Activated naive CD8-positive, alpha-beta T cell treated with anti-CD3 and anti-CD28 coated beads for 36 hours (primary cell): ENCODE data around the gene INSC. TPM values are rescaled to one million over a fixed set of nuclear protein-coding genes. Genes with fewer than 3 reads are reported as not detected.

Experiments
- DNase-seq: peaks from one replicate; pipeline ENCODE4 v3.0.0; 2021
- H3K27ac Mint-ChIP-seq: one replicate; pipeline ENCODE4 v1.8.0; 2022; ENCODE audit warnings: mild to moderate bottlenecking, moderate library complexity, mixed read lengths
- H3K27me3 Mint-ChIP-seq: one replicate; pipeline ENCODE4 v1.8.0; 2022; ENCODE audit warnings: mild to moderate bottlenecking, mixed read lengths
- H3K36me3 Mint-ChIP-seq: one replicate; pipeline ENCODE4 v1.8.0; 2021; ENCODE audit warnings: mild to moderate bottlenecking, mixed read lengths
- H3K4me1 Mint-ChIP-seq: one replicate; pipeline ENCODE4 v1.8.0; 2021; ENCODE audit warnings: mixed read lengths
- H3K4me3 Mint-ChIP-seq: one replicate; pipeline ENCODE4 v1.8.0; 2022; ENCODE audit warnings: mild to moderate bottlenecking, moderate library complexity, mixed read lengths
- H3K9me3 Mint-ChIP-seq: one replicate; pipeline ENCODE4 v1.8.0; 2022; ENCODE audit warnings: mixed read lengths
- total RNA-seq, 2 experiments: library from RNA; stranded (reverse); gene quantifications; one replicate each; pipeline ENCODE4 v1.2.3, GENCODE V29; 2021

INSC gene
- total RNA-seq, 2 experiments from 2014 or later: 0.27 to 0.30 TPM

GRCh38 chr11:15199693-15200092, 85.0 kb downstream of the INSC start:
- no peaks in the 10 kb centered on the region for H3K27me3 Mint-ChIP-seq

GRCh38 chr11:15200696-15201095, 86.0 kb downstream of the INSC start:
- H3K4me3 Mint-ChIP-seq: no peak overlapping the region
- no peaks in the 10 kb centered on the region for H3K27me3 Mint-ChIP-seq
- no peak for DNase-seq
- H3K4me1 Mint-ChIP-seq: no peaks in the 10 kb centered on the region
- H3K9me3 Mint-ChIP-seq: no peaks in the 10 kb centered on the region
- no peak overlapping the region for H3K27ac Mint-ChIP-seq
- H3K36me3 Mint-ChIP-seq: no peaks in the 10 kb centered on the region

More at GRCh38 chr11:15199693-15200092, 85.0 kb downstream of the INSC start:
- DNase-seq: no peak
- Mint-ChIP-seq H3K9me3 (no peaks in the 10 kb centered on the region), H3K4me1 (no peaks in the 10 kb centered on the region), H3K36me3 (no peaks in the 10 kb centered on the region), H3K27ac (no peak overlapping the region), H3K4me3 (no peak overlapping the region)

GRCh38 chr11:15201586-15201985, 86.9 kb downstream of the INSC start:
- Mint-ChIP-seq H3K27ac (no peak overlapping the region), H3K9me3 (no peaks in the 10 kb centered on the region), H3K36me3 (no peaks in the 10 kb centered on the region), H3K4me3 (no peak overlapping the region), H3K4me1 (no peaks in the 10 kb centered on the region), H3K27me3 (no peaks in the 10 kb centered on the region)
- no peak for DNase-seq

GRCh38 chr11:15202626-15203025, 87.9 kb downstream of the INSC start:
- H3K36me3 Mint-ChIP-seq: no peaks in the 10 kb centered on the region
- H3K4me1 Mint-ChIP-seq: no peaks in the 10 kb centered on the region
- no peak overlapping the region for H3K27ac Mint-ChIP-seq
- H3K9me3 Mint-ChIP-seq: no peaks in the 10 kb centered on the region
- no peak for DNase-seq
- H3K27me3 Mint-ChIP-seq: no peaks in the 10 kb centered on the region
- H3K4me3 Mint-ChIP-seq: no peak overlapping the region

GRCh38 chr11:15204711-15205110, 90.0 kb downstream of the INSC start:
- no peaks in the 10 kb centered on the region for H3K27me3 Mint-ChIP-seq
- no peaks in the 10 kb centered on the region for H3K4me1 Mint-ChIP-seq
- no peaks in the 10 kb centered on the region for H3K36me3 Mint-ChIP-seq
- H3K9me3 Mint-ChIP-seq: no peaks in the 10 kb centered on the region
- DNase-seq: no peak
- no peak overlapping the region for H3K27ac Mint-ChIP-seq
- H3K4me3 Mint-ChIP-seq: no peak overlapping the region

GRCh38 chr11:15206791-15207190, 92.1 kb downstream of the INSC start:
- Mint-ChIP-seq H3K4me3 (no peak overlapping the region), H3K36me3 (no peaks in the 10 kb centered on the region), H3K27ac (no peak overlapping the region), H3K9me3 (no peaks in the 10 kb centered on the region), H3K4me1 (no peaks in the 10 kb centered on the region), H3K27me3 (no peaks in the 10 kb centered on the region)
- DNase-seq: no peak

GRCh38 chr11:15208378-15209222, 93.9 kb downstream of the INSC start:
- peak; percentile 69 for DNase-seq
- H3K36me3 Mint-ChIP-seq: no peaks in the 10 kb centered on the region
- no peaks in the 10 kb centered on the region for H3K4me1 Mint-ChIP-seq
- no peaks in the 10 kb centered on the region for H3K9me3 Mint-ChIP-seq
- H3K4me3 Mint-ChIP-seq: no peak overlapping the region
- H3K27ac Mint-ChIP-seq: no peak overlapping the region
- no peaks in the 10 kb centered on the region for H3K27me3 Mint-ChIP-seq

- peaks cover 3% of the 10 kb centered on the region for H3K27me3 Mint-ChIP-seq
- no peak for DNase-seq
- no peaks in the 10 kb centered on the region for H3K4me1 Mint-ChIP-seq
- H3K27ac Mint-ChIP-seq: no peak overlapping the region
- H3K9me3 Mint-ChIP-seq: no peaks in the 10 kb centered on the region
- H3K36me3 Mint-ChIP-seq: no peaks in the 10 kb centered on the region
- H3K4me3 Mint-ChIP-seq: no peak overlapping the region
These were observed 98.2 kb downstream of the INSC start for GRCh38 chr11:15212876-15213275.

GRCh38 chr11:15213471-15214231, 98.9 kb downstream of the INSC start:
- H3K27ac Mint-ChIP-seq: no peak overlapping the region

GRCh38 chr11:15215005-15215404, 100.3 kb downstream of the INSC start:
- Mint-ChIP-seq H3K27me3 (peaks cover 3% of the 10 kb centered on the region), H3K27ac (no peak overlapping the region), H3K4me3 (no peak overlapping the region), H3K4me1 (no peaks in the 10 kb centered on the region), H3K36me3 (no peaks in the 10 kb centered on the region), H3K9me3 (no peaks in the 10 kb centered on the region)
- no peak for DNase-seq

More at GRCh38 chr11:15213471-15214231, 98.9 kb downstream of the INSC start:
- Mint-ChIP-seq H3K36me3 (no peaks in the 10 kb centered on the region), H3K4me3 (no peak overlapping the region), H3K9me3 (no peaks in the 10 kb centered on the region), H3K4me1 (no peaks in the 10 kb centered on the region), H3K27me3 (peaks cover 3% of the 10 kb centered on the region)
- no peak for DNase-seq

GRCh38 chr11:15216678-15217077, 102.0 kb downstream of the INSC start:
- no peak for DNase-seq
- H3K36me3 Mint-ChIP-seq: no peaks in the 10 kb centered on the region
- no peaks in the 10 kb centered on the region for H3K9me3 Mint-ChIP-seq
- no peak overlapping the region for H3K27ac Mint-ChIP-seq
- H3K27me3 Mint-ChIP-seq: peaks cover 3% of the 10 kb centered on the region
- H3K4me1 Mint-ChIP-seq: no peaks in the 10 kb centered on the region
- H3K4me3 Mint-ChIP-seq: no peak overlapping the region

- no peaks in the 10 kb centered on the region for H3K36me3 Mint-ChIP-seq
- peaks cover 3% of the 10 kb centered on the region for H3K27me3 Mint-ChIP-seq
- H3K9me3 Mint-ChIP-seq: no peaks in the 10 kb centered on the region
- no peaks in the 10 kb centered on the region for H3K4me1 Mint-ChIP-seq
- no peak for DNase-seq
- no peak overlapping the region for H3K4me3 Mint-ChIP-seq
- no peak overlapping the region for H3K27ac Mint-ChIP-seq
These were observed 102.7 kb downstream of the INSC start for GRCh38 chr11:15217416-15217815.

GRCh38 chr11:15222777-15223176, 108.1 kb downstream of the INSC start:
- DNase-seq: no peak
- Mint-ChIP-seq H3K4me1 (no peaks in the 10 kb centered on the region), H3K27ac (no peak overlapping the region), H3K4me3 (no peak overlapping the region), H3K36me3 (no peaks in the 10 kb centered on the region), H3K27me3 (no peaks in the 10 kb centered on the region), H3K9me3 (no peaks in the 10 kb centered on the region)

- Mint-ChIP-seq H3K4me1 (no peaks in the 10 kb centered on the region), H3K9me3 (no peaks in the 10 kb centered on the region), H3K36me3 (no peaks in the 10 kb centered on the region), H3K27ac (no peak overlapping the region), H3K27me3 (peaks cover 4% of the 10 kb centered on the region), H3K4me3 (no peak overlapping the region)
- DNase-seq: no peak
These were observed 108.6 kb downstream of the INSC start for GRCh38 chr11:15223318-15223717.

GRCh38 chr11:15224466-15224865, 109.7 kb downstream of the INSC start:
- Mint-ChIP-seq H3K4me3 (no peak overlapping the region), H3K36me3 (no peaks in the 10 kb centered on the region), H3K4me1 (no peaks in the 10 kb centered on the region), H3K27me3 (peaks cover 5% of the 10 kb centered on the region), H3K9me3 (no peaks in the 10 kb centered on the region), H3K27ac (no peak overlapping the region)
- no peak for DNase-seq
